ENCODE data around the gene OSMR. TPM values are rescaled to one million over a fixed set of nuclear protein-coding genes. Genes with fewer than 3 reads are reported as not detected.

OSMR gene
- total and polyA plus RNA-seq, 2 donors from 2014 or later: 12.9 to 118 TPM

DNA sequence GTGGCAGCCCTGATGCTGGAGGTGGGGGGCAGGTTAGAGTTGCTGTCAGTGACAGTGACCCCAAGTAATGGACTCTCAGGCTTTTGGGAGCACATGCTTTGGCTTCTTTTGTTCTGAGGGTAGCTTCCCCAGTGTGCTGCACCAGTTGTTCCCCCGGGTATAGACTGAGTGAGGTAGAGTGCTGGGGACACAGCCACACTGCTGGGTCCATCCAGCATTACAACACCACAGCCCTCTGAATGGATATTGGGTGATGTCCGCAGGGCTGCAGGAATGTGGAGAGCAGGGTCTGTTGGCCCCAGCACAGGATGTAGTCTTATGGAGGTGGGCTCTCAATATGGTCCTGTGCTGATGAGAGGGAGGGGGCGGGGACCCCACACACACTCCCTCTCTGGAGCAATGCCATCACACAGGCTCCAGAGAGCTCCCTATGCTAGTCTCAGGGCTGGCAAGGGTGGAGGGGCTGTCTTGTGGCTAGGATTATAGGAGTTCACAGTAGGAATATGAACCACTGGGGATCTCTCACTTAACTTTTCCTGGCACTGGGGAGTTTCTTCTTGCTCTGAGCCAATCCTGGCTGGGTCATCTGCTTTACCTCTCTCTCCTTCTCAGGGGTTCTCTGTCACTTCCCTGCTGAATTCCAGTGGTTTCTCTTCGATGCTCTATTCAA is 20.7 kb downstream of the OSMR start:
- no peak for FAIRE-seq
- intact Hi-C loops (cut with DNase I): no loop called here
- H3K9ac ChIP-seq (ENCODE audit: low read length in 3 of 3): no peak overlapping the region
- no peak overlapping the region for H3K27ac ChIP-seq (ENCODE audit: low read depth in 2 of 2, low read length in 2 of 2)
- peaks cover 0 to 8% (median 2%) of the 10 kb centered on the region in 3 donors for H3K9me3 ChIP-seq (ENCODE audit: control insufficient read depth in 2 of 3, insufficient read depth in 1 of 3, low read length in 3 of 3)
- DNase-seq: no peak
- peaks cover 0 to 4% (median 2%) of the 10 kb centered on the region in 3 donors for H3K4me1 ChIP-seq (ENCODE audit: control insufficient read depth in 2 of 3, insufficient read depth in 2 of 3, low read depth in 1 of 3, low read length in 3 of 3)
- no peak overlapping the region for H3K4me3 ChIP-seq (ENCODE audit: low read length in 3 of 3)
- TF ChIP-seq, protein P1, sequence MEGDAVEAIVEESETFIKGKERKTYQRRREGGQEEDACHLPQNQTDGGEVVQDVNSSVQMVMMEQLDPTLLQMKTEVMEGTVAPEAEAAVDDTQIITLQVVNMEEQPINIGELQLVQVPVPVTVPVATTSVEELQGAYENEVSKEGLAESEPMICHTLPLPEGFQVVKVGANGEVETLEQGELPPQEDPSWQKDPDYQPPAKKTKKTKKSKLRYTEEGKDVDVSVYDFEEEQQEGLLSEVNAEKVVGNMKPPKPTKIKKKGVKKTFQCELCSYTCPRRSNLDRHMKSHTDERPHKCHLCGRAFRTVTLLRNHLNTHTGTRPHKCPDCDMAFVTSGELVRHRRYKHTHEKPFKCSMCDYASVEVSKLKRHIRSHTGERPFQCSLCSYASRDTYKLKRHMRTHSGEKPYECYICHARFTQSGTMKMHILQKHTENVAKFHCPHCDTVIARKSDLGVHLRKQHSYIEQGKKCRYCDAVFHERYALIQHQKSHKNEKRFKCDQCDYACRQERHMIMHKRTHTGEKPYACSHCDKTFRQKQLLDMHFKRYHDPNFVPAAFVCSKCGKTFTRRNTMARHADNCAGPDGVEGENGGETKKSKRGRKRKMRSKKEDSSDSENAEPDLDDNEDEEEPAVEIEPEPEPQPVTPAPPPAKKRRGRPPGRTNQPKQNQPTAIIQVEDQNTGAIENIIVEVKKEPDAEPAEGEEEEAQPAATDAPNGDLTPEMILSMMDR (IDR thresholded peaks at IDR 0.05; ENCODE audit: borderline replicate concordance, extremely low read depth, insufficient read depth): no peak
- no peaks in the 10 kb centered on the region for H3K27me3 ChIP-seq (ENCODE audit: control insufficient read depth, insufficient read depth, low read length)
- no peaks in the 10 kb centered on the region for H3K36me3 ChIP-seq (ENCODE audit: control insufficient read depth in 2 of 3, insufficient read depth in 3 of 3, low read length in 3 of 3)

DNA sequence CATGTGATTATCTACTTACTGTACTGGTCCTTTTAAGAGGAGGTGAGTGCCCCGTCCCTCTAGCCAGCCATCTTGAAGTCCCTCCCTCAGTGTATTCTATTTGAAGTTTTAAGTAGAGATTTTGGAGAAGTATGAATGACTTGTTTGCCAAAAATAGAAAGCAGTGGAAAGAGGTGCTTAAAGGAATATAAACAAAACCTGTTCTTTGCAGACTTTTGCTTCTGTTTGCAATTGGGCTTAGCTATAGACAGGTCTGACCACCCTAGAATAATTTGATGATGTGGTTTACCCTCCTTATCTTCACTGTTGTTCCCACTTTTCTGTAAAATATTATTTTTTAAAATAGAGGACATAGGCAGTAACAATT is 21.2 kb downstream of the OSMR start:
- Histone ChIP-seq H3K4me3 (ENCODE audit: low read length in 3 of 3) (no peak overlapping the region), H3K27me3 (ENCODE audit: control insufficient read depth, insufficient read depth, low read length) (no peaks in the 10 kb centered on the region), H3K9me3 (ENCODE audit: control insufficient read depth in 2 of 3, insufficient read depth in 1 of 3, low read length in 3 of 3) (peaks cover 0 to 8% (median 2%) of the 10 kb centered on the region in 3 donors), H3K27ac (ENCODE audit: low read depth in 2 of 2, low read length in 2 of 2) (no peak overlapping the region), H3K9ac (ENCODE audit: low read length in 3 of 3) (no peak overlapping the region), H3K4me1 (ENCODE audit: control insufficient read depth in 2 of 3, insufficient read depth in 2 of 3, low read depth in 1 of 3, low read length in 3 of 3) (peaks cover 0 to 4% (median 2%) of the 10 kb centered on the region in 3 donors), H3K36me3 (ENCODE audit: control insufficient read depth in 2 of 3, insufficient read depth in 3 of 3, low read length in 3 of 3) (no peaks in the 10 kb centered on the region)
- intact Hi-C loops (cut with DNase I): no loop called here
- FAIRE-seq (no peak), DNase-seq (no peak)
- TF ChIP-seq, protein P1 (IDR thresholded peaks at IDR 0.05; ENCODE audit: borderline replicate concordance, extremely low read depth, insufficient read depth): no peak

DNA sequence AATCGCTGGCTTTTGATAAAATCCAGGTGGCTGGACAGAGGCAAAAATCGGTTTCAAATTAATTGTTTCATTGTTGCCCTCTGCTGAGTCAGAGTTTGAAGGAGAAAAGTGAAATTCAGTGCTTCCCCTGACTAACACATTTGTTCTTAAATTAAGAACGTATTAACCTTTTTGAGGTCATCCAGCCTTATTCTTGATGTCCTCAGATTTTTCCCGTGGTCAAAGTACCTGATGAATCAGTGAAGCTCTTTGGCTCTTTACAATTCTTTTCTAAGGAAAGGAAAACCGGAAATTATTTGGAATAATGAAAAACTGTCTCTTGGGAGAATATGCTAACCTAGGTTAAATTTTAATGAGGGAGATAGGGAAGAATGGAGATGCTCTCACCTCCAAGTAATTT is 21.6 kb downstream of the OSMR start:
- H3K4me1 ChIP-seq (ENCODE audit: control insufficient read depth in 2 of 3, insufficient read depth in 2 of 3, low read depth in 1 of 3, low read length in 3 of 3): peaks cover 0 to 4% (median 2%) of the 10 kb centered on the region in 3 donors
- FAIRE-seq: no peak
- intact Hi-C loops (cut with DNase I): no loop called here
- no peak overlapping the region for H3K9ac ChIP-seq (ENCODE audit: low read length in 3 of 3)
- no peak for DNase-seq
- H3K27me3 ChIP-seq (ENCODE audit: control insufficient read depth, insufficient read depth, low read length): no peaks in the 10 kb centered on the region
- TF ChIP-seq, protein P1 (IDR thresholded peaks at IDR 0.05; ENCODE audit: borderline replicate concordance, extremely low read depth, insufficient read depth): no peak
- no peak overlapping the region for H3K4me3 ChIP-seq (ENCODE audit: low read length in 3 of 3)
- H3K36me3 ChIP-seq (ENCODE audit: control insufficient read depth in 2 of 3, insufficient read depth in 3 of 3, low read length in 3 of 3): no peaks in the 10 kb centered on the region
- peaks cover 0 to 8% (median 2%) of the 10 kb centered on the region in 3 donors for H3K9me3 ChIP-seq (ENCODE audit: control insufficient read depth in 2 of 3, insufficient read depth in 1 of 3, low read length in 3 of 3)
- no peak overlapping the region for H3K27ac ChIP-seq (ENCODE audit: low read depth in 2 of 2, low read length in 2 of 2)
